DOHH2 (cell line): Measurements from ENCODE around the gene CNGA1.

Source experiments
- H3F3A ChIP-seq: fragments of 200-600 bp; sonication (generic), shearing (Covaris generic); 2 replicates; pipeline ENCODE4 v1.6.0; 2016; ENCODE audit warnings: antibody characterized with exemption, mild to moderate bottlenecking; ENCODE audit not compliant: control insufficient read depth, insufficient read depth
- H3K27ac ChIP-seq: fragments of 200-600 bp; sonication (generic); 2 replicates; pipeline ENCODE4 v1.5.1; 2014; ENCODE audit warnings: low read depth, mild to moderate bottlenecking, low read length, moderate library complexity
- H3K27me3 ChIP-seq: fragments of 200-600 bp; sonication (generic); 2 replicates; pipeline ENCODE4 v1.6.1; 2014; ENCODE audit warnings: mild to moderate bottlenecking, low read length, mixed read lengths; ENCODE audit not compliant: control insufficient read depth
- H3K36me3 ChIP-seq: fragments of 200-600 bp; sonication (generic); 2 replicates; pipeline ENCODE4 v1.6.1; 2014; ENCODE audit warnings: mild to moderate bottlenecking, low read length, moderate library complexity, mixed read lengths; ENCODE audit not compliant: control insufficient read depth
- H3K4me1 ChIP-seq: fragments of 200-600 bp; sonication (generic); 2 replicates; pipeline ENCODE4 v1.6.1; 2014; ENCODE audit warnings: mild to moderate bottlenecking, low read length, mixed read lengths; ENCODE audit not compliant: control insufficient read depth
- H3K4me2 ChIP-seq: fragments of 200-600 bp; sonication (generic); 2 replicates; pipeline ENCODE4 v1.6.0; 2014; ENCODE audit warnings: mild to moderate bottlenecking, low read length, moderate library complexity
- H3K4me3 ChIP-seq: fragments of 200-600 bp; sonication (generic); 2 replicates; pipeline ENCODE4 v1.5.1; 2014; ENCODE audit warnings: mild to moderate bottlenecking, low read length, mixed read lengths
- H3K79me2 ChIP-seq: fragments of 200-600 bp; sonication (generic); 2 replicates; pipeline ENCODE4 v1.6.1; 2014; ENCODE audit warnings: mild to moderate bottlenecking, low read length, mixed read lengths; ENCODE audit not compliant: control insufficient read depth
- H3K9me2 ChIP-seq: fragments of 200-600 bp; sonication (generic); replicated peaks from 2 replicates; pipeline ENCODE4 v1.6.1; 2014; ENCODE audit warnings: mild to moderate bottlenecking, low read length, mixed read lengths; ENCODE audit not compliant: control insufficient read depth
- H3K9me3 ChIP-seq: fragments of 200-600 bp; sonication (generic); 2 replicates; pipeline ENCODE4 v1.6.1; 2014; ENCODE audit warnings: antibody characterized with exemption, low read length, mixed read lengths; ENCODE audit not compliant: control insufficient read depth, insufficient read depth
- H4K20me1 ChIP-seq: fragments of 200-600 bp; sonication (generic); 2 replicates; pipeline ENCODE4 v1.6.0; 2014; ENCODE audit warnings: low read depth, mild to moderate bottlenecking, antibody characterized with exemption, low read length, moderate library complexity; ENCODE audit not compliant: control insufficient read depth, insufficient read depth
- EZH2phosphoT487 ChIP-seq: fragments of 200-600 bp; sonication (generic); IDR thresholded peaks from 2 replicates; pipeline ENCODE4 v1.6.1; 2017; ENCODE audit warnings: borderline replicate concordance, mild to moderate bottlenecking, antibody characterized with exemption, low read length, moderate library complexity, mixed read lengths
- TF ChIP-seq, protein P1 (sequence below): fragments of 200-600 bp; sonication (generic); IDR thresholded peaks from one replicate; pipeline ENCODE4 v1.5.1; 2014; ENCODE audit warnings: antibody characterized with exemption, mild to moderate bottlenecking, low read depth, low read length; ENCODE audit not compliant: poor library complexity, severe bottlenecking

CNGA1 gene

DNA sequence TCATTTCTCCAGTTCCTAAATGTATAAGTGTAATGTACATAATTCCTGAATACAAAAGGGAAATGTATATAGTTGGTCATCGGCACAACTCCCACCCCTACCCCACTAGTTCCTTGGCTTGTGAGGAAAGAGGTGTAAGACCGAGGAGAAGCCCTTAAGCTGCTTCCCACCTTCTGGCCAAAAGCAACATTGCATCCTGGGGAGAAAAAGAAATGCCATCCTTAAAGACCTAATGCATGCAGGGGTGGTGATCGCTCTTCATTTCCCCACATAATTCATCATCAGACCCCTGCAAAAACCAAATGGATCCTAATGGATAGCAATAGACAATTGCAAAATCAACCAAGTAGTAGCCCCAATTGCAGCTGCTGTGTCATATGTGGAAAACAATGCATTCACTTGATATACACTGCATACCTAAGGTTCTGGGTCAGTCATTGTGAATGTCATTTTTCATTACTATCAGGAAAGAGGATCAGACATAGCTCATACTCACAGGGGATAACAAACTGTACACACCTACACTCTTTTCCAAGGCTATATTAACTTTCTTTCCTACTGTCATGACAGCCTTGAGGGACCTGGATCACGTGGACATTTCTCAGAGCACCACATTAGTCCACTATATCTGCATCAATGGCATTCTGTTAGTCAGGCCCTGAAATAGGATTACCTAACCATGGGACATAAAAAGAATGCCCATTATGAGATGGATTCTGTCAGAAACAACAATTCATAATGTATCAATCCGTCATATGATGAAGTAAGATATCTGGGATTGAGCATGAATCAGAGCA, 70.4 kb downstream of the CNGA1 start:
- no peaks in the 10 kb centered on the region for H3F3A ChIP-seq
- H3K4me1 ChIP-seq: no peaks in the 10 kb centered on the region
- H3K79me2 ChIP-seq: no peaks in the 10 kb centered on the region
- H3K36me3 ChIP-seq: no peaks in the 10 kb centered on the region
- no peak overlapping the region for H3K4me2 ChIP-seq
- no peak for TF ChIP-seq EZH2phosphoT487
- TF ChIP-seq, protein P1, sequence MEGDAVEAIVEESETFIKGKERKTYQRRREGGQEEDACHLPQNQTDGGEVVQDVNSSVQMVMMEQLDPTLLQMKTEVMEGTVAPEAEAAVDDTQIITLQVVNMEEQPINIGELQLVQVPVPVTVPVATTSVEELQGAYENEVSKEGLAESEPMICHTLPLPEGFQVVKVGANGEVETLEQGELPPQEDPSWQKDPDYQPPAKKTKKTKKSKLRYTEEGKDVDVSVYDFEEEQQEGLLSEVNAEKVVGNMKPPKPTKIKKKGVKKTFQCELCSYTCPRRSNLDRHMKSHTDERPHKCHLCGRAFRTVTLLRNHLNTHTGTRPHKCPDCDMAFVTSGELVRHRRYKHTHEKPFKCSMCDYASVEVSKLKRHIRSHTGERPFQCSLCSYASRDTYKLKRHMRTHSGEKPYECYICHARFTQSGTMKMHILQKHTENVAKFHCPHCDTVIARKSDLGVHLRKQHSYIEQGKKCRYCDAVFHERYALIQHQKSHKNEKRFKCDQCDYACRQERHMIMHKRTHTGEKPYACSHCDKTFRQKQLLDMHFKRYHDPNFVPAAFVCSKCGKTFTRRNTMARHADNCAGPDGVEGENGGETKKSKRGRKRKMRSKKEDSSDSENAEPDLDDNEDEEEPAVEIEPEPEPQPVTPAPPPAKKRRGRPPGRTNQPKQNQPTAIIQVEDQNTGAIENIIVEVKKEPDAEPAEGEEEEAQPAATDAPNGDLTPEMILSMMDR: no peak
- H3K4me3 ChIP-seq: no peak overlapping the region
- H3K27ac ChIP-seq: no peak overlapping the region
- H4K20me1 ChIP-seq: no peaks in the 10 kb centered on the region; the same call in 1 of the 2 replicates
- H3K27me3 ChIP-seq: no peaks in the 10 kb centered on the region
- H3K9me2 ChIP-seq: no peaks in the 10 kb centered on the region
- no peaks in the 10 kb centered on the region for H3K9me3 ChIP-seq

DNA sequence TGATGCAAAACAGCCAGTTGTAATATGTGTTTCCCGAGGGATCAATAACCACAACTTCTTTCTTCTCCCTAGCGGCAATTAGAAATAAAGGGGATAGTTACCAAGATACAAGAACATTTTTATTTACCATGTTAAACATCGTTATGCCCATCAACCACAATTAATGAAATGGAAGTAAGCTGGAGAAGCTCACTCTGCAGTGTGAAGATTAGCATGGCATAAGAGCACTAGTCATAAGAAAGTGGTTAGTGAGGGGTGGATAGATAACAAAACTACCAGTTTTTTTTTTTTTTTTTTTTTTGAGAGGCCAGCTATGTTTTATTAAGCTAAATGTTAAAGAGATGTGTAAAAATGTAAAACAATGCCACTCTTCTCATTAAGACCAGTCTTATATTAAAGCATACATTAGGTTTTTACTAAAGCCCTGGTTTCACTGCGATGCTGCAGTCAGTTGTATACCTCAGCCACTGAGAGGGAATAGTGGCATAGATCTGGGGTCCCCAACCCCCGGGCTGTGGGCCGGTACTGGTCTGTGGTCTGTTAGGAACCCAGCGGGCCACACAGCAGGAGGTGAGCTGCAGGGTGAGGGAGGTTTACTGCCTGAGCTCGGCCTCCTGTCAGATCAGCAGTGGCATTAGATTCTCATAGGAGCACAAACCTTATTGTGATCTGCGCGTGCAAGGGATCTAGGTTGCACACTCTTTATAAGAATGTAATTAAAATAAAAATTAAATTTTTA, 74.2 kb downstream of the CNGA1 start:
- H3K4me3 ChIP-seq: no peak overlapping the region
- H4K20me1 ChIP-seq: no peaks in the 10 kb centered on the region
- no peaks in the 10 kb centered on the region for H3K4me1 ChIP-seq
- no peaks in the 10 kb centered on the region for H3K9me2 ChIP-seq
- H3F3A ChIP-seq: no peaks in the 10 kb centered on the region
- H3K79me2 ChIP-seq: no peaks in the 10 kb centered on the region
- H3K27me3 ChIP-seq: no peaks in the 10 kb centered on the region
- TF ChIP-seq, protein P1: no peak
- no peak for TF ChIP-seq EZH2phosphoT487
- no peak overlapping the region for H3K4me2 ChIP-seq
- no peaks in the 10 kb centered on the region for H3K36me3 ChIP-seq
- H3K9me3 ChIP-seq: no peaks in the 10 kb centered on the region
- no peak overlapping the region for H3K27ac ChIP-seq

DNA sequence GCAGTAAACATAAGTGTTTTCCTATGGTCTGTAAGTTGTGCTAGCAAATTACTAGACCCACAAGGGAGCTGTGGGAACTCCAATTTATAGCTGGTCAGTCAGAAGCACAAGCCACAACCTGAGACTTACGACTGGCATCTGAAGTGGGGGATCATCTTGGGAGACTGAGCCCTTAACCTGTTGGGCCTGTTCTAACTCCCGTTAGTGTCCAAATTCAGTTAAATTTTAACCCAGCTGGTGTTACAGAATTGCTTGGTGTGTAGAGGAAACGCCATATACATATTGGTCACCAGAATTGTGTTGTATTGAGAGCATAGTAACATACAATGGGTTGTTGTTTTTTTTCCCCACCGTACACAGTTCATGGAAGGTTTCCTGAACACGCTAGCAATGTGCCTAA, 77.0 kb downstream of the CNGA1 start:
- H3K4me1 ChIP-seq: no peaks in the 10 kb centered on the region
- no peaks in the 10 kb centered on the region for H3K79me2 ChIP-seq
- no peak overlapping the region for H3K4me3 ChIP-seq
- TF ChIP-seq EZH2phosphoT487: no peak
- TF ChIP-seq, protein P1: no peak
- no peaks in the 10 kb centered on the region for H4K20me1 ChIP-seq
- no peaks in the 10 kb centered on the region for H3K9me3 ChIP-seq
- no peaks in the 10 kb centered on the region for H3K27me3 ChIP-seq
- H3F3A ChIP-seq: no peaks in the 10 kb centered on the region
- H3K36me3 ChIP-seq: no peaks in the 10 kb centered on the region
- no peak overlapping the region for H3K4me2 ChIP-seq
- H3K27ac ChIP-seq: no peak overlapping the region
- H3K9me2 ChIP-seq: no peaks in the 10 kb centered on the region
